Erythroblast (primary cell): Measurements from ENCODE around the gene RASL12.
A peak's percentile ranks its signal among the peaks of the same experiment; 100 is the strongest.
"Not testable (repeated sequence)": the region's sequence is repeated elsewhere in the genome, so short reads cannot be mapped to it uniquely, and the experiment has no call there.

Experiments
- DNase-seq, 2 experiments: peaks; one replicate each; lab custom pipeline; 2025; lab: John Stamatoyannopoulos, UW
- GATA1 ChIP-seq: IDR thresholded peaks from 2 replicates; pipeline ENCODE4 v1.6.1; 2011; ENCODE audit warnings: low read depth, mild to moderate bottlenecking, control low read depth, low read length, moderate library complexity
- POLR2A ChIP-seq: IDR thresholded peaks from 2 replicates; pipeline ENCODE4 v1.6.1; 2011; ENCODE audit warnings: mild to moderate bottlenecking, low read length

Gene RASL12

GRCh38 chr15:65059369-65059750 is 8.4 kb downstream of the RASL12 start:
- no peak for DNase-seq
- TF ChIP-seq POLR2A (no peak), GATA1 (no peak)

DNA sequence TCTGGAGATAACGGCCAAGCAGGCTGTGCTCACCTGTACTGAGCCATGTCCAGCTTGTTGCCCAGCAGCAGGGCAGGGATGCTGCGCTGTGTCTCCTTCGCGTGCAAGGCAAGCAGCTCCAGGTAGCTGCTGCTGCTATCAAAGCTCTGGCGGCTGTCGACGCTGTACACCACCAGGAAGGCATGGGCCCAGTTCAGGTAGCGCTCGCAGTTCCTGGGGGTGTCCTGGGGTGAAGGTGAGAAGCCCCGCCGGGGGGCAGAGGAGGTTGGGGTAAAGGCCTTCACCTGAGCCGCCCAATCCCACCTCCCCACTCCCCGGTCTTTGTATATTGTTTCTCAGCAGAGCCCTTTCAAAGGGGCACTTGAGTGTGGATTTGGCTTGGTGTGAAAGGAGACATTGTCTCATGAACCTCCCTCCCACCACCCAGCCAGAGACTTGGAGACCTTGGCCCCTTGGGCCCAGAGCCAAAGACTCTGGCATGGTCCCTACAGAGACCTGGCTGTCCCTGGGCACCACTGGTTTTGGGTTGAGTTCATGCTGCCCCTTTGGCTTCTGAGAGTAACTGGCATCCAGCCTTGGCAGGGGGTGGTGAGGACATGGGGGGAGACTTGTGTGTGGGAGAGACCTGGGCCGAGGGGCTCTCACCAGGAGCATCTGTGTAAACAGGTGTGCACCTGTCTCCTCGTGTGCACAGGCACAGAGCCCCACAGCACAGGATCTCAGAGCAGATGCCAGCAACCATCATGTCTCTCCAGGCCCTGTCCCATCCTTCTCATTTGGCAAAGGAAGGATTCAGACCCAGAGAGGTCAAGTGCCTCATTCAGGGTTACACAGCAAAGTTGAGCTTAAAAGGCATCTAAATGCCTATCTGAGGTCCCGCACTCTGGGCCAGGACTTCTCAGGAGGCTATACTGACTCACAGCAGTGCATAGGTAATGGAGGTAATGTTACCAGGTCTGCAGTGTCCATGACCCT is 9.1 kb downstream of the RASL12 start:
- no peak for DNase-seq
- TF ChIP-seq GATA1 (no peak), POLR2A (no peak)

DNA sequence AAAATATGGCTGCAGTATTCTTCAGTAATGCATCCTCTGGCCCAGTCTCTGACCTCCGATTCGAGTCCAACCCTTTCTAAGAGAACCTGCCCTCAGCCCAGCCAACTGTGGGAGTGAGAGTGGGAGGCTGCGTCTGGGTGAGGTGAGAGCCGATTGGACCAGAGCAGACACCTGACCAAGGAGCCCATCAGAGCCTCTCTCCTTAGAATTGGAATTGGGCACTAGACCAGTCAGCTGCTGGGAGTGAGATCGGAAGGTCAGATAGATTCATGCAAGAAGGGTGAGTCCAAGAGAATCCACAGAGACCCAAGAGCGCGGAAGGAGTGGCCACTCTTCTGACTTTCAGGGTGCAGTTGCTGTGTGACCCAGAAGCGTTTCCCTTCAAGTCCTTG is 10.2 kb downstream of the RASL12 start:
- DNase-seq, result no peak
- TF ChIP-seq POLR2A (no peak), GATA1 (no peak)

DNA sequence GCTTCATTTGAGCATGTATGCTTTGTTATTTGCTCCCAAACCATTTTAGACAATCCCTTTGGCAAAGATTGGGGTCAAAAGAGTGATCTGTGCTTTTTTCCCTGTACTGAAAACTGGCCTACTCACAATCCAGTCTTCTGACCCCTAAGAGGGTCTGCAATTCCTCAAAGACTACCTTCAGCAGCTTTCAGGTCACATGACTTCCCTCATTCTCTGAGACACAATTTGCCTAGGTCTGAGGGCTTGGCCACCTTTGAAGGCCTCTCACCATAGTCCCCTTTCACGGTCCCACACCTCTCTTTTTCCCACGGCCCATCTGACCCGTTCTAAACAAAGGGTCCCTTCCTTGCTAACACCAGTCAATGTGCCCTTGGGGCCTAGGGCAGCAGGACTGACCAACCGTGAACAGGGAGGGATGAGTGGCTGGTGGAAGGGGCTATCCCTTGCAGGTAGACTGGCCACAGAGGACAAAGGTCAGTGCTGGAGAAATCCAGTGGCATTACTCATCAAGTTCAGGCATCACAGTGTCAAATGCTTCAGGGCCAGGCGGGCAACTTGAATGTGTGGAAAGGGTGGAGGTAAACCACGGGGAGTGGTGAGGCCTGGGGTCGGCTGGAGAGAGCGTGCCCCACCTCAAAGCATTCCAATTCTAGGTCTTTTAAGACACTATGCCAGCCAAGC is 10.8 kb downstream of the RASL12 start:
- TF ChIP-seq GATA1, result no peak
- no peak for TF ChIP-seq POLR2A
- DNase-seq, result no peak

- DNase-seq, result no peak
- TF ChIP-seq POLR2A (no peak), GATA1 (no peak)
These were observed 11.7 kb downstream of the RASL12 start for GRCh38 chr15:65056106-65056505.

DNA sequence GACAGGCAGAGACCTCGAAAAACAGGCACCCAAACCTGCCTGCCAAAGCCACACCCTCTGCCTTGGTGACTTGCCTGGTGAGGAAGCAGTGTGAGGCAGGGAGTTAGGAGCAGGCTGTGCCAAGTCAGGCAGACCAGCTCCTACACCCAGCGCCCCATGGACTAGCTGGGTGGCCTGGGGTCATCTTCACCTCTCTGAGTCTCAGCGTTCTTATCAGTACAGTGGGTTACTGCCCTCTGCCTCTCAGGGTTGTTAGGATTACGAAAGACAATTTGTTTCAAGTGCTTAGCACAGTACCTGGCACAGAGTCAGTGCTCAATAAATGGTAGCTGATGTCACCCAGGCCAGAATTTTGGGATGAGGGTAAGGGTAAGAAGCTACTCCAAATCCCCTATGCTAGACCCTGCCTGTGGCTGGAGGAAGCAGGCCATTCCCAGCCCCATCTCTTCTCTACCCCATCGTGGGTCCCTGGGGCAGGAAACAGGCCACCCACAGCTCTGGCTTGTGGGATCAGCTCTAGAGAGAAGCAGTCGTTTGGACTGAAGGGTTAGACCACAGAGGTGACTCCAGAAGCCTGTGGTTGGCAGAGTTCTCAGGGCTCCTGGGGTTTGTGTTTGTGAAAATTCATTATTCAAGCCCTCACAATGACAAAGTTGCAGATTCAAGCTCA is 12.5 kb downstream of the RASL12 start:
- DNase-seq, result no peak
- TF ChIP-seq POLR2A (no peak), GATA1 (no peak)

GRCh38 chr15:65054333-65055200 is 13.2 kb downstream of the RASL12 start:
- DNase-seq, result peak; percentile 60 to 76
- TF ChIP-seq GATA1 (no peak), POLR2A (no peak)

DNA sequence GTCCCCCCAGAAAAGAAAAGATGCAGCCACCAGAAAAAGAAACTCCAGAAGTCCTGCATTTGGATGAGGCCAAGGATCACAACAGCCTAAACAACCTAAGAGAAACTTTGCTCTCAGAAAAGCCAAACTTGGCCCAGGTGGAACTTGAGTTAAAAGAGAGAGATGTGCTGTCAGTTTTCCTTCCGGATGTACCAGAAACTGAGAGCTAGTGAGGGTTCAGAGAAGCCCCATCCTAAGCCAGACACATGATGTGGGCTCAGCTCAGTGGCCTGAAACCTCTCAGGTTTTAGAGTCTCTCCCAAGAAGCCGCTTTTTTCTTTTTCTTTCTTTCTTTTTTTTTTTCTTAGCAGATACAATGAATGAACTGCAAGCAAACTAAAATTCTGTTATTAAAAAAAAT is 14.8 kb downstream of the RASL12 start:
- TF ChIP-seq GATA1 (no peak), POLR2A (no peak)
- DNase-seq, result no peak

DNA sequence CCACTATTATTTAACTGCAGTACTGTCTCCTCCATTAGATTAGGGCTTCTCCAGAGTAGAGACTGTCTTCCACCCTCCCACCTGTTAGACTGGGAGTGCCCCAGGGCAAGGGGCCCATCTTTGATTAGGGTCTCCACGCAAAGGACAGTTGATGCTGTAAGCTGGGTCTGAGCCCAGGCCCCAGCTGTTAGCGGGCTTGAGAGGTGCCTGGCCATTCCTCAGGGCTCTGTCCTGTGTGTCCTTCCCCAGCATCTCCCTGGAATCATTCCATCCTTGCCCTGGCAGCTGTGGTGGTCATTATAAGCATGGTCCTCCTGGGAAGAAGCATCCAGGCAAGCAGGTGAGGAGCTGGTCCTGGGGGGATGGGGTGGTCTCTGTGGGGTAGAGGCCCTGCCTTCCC is 16.5 kb downstream of the RASL12 start:
- DNase-seq, result no peak
- TF ChIP-seq POLR2A (no peak), GATA1 (no peak)

- DNase-seq, result no peak
- TF ChIP-seq POLR2A (no peak), GATA1 (no peak)
These were observed 17.5 kb downstream of the RASL12 start for GRCh38 chr15:65050270-65050669.

- no peak for TF ChIP-seq POLR2A
- no peak for TF ChIP-seq GATA1
These were observed 18.4 kb downstream of the RASL12 start for GRCh38 chr15:65049418-65049840.

GRCh38 chr15:65048241-65048640 is 19.6 kb downstream of the RASL12 start:
- TF ChIP-seq GATA1 (no peak), POLR2A (no peak)
- DNase-seq, result no peak

More at GRCh38 chr15:65049418-65049840, 18.4 kb downstream of the RASL12 start:
- peak; percentile 83 to 84 for DNase-seq

- DNase-seq, result no peak
- TF ChIP-seq POLR2A (no peak), GATA1 (no peak)
These were observed 22.9 kb downstream of the RASL12 start, which contains the start of gene SLC51B for GRCh38 chr15:65044724-65045481. TSS of gene SLC51B (plus strand) at chr15:65045387. CDS start at chr15:65050005, 4,618 bp downstream.

DNA sequence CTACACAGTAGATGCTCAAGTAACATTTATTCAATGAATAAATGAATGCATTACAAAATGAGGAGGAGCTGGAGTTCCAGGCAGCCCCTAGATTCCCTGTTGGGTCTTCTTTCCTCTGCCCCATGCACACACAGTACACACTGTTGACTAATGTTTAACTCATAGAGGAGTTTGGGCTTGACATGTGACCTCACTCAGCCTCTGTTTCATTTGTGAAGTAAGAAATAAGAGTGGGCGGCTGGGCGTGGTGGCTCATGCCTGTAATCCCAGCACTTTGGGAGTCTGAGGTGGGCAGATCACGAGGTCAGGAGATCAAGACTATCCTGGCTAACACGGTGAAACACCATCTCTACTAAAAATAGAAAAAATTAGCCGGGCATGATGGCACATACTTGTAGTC is 23.6 kb downstream of the RASL12 start:
- DNase-seq, result not testable (repeated sequence)
